ENCODE measurements around the gene HDAC10.

Gene HDAC10

GRCh38 chr22:50238755-50239154, 12.3 kb downstream of the HDAC10 start:
- no peak for DNase-seq (ENCODE audit: low spot score)

GRCh38 chr22:50236731-50237409, 14.2 kb downstream of the HDAC10 start:
- no peak for DNase-seq (ENCODE audit: low spot score)

- no peak for DNase-seq (ENCODE audit: low spot score)
Observed at GRCh38 chr22:50233223-50233622, 17.8 kb downstream of the HDAC10 start.

- DNase-seq (ENCODE audit: low spot score) = no peak
Observed at GRCh38 chr22:50232481-50233151, 18.4 kb downstream of the HDAC10 start.

- DNase-seq (ENCODE audit: low spot score) = no peak
Observed at GRCh38 chr22:50229370-50229769, 21.7 kb downstream of the HDAC10 start.

GRCh38 chr22:50228366-50228765, 22.7 kb downstream of the HDAC10 start:
- DNase-seq (ENCODE audit: low spot score) = no peak

GRCh38 chr22:50227579-50228215, 23.4 kb downstream of the HDAC10 start:
- no peak for DNase-seq (ENCODE audit: low spot score)

- no peak for DNase-seq (ENCODE audit: low spot score)
Observed at GRCh38 chr22:50226875-50227165, 24.2 kb downstream of the HDAC10 start.

- no peak for DNase-seq (ENCODE audit: low spot score)
Observed at GRCh38 chr22:50226063-50226874, 24.8 kb downstream of the HDAC10 start.

- no peak for DNase-seq (ENCODE audit: low spot score)
Observed at GRCh38 chr22:50225200-50225969, 25.7 kb downstream of the HDAC10 start.

- DNase-seq (ENCODE audit: low spot score) = no peak
Observed at GRCh38 chr22:50224071-50224470, 27.0 kb downstream of the HDAC10 start.

- DNase-seq (ENCODE audit: low spot score) = no peak
Observed at GRCh38 chr22:50222508-50222907, 28.6 kb downstream of the HDAC10 start.

GRCh38 chr22:50221410-50222300, 29.4 kb downstream of the HDAC10 start:
- no peak for DNase-seq (ENCODE audit: low spot score)

GRCh38 chr22:50220603-50221409, 30.3 kb downstream of the HDAC10 start:
- no peak for DNase-seq (ENCODE audit: low spot score)

GRCh38 chr22:50219800-50220602, 31.1 kb downstream of the HDAC10 start:
- no peak for DNase-seq (ENCODE audit: low spot score)

GRCh38 chr22:50218996-50219727, 31.9 kb downstream of the HDAC10 start:
- no peak for DNase-seq (ENCODE audit: low spot score)

- DNase-seq (ENCODE audit: low spot score) = no peak
Observed at GRCh38 chr22:50218153-50218995, 32.7 kb downstream of the HDAC10 start.
